WERI-Rb-1 (cell line): Measurements from ENCODE around the gene RTL5.

ENCODE experiments used
- DNase-seq: peaks from one replicate; pipeline ENCODE4 v3.0.0-alpha.2; 2020
- H3K27ac ChIP-seq: fragments of 250-450 bp; sonication (Bioruptor Pico); 2 replicates; pipeline ENCODE4 v1.5.1; 2020; ENCODE audit warnings: mild to moderate bottlenecking, moderate library complexity
- H3K27me3 ChIP-seq: fragments of 250-450 bp; sonication (Bioruptor Pico); 2 replicates; pipeline ENCODE4 v1.5.1; 2021; ENCODE audit warnings: mild to moderate bottlenecking, low read depth, moderate library complexity; ENCODE audit not compliant: insufficient read depth, severe bottlenecking
- H3K36me3 ChIP-seq: fragments of 250-450 bp; sonication (Bioruptor Pico); 2 replicates; pipeline ENCODE4 v1.5.1; 2020; ENCODE audit warnings: mild to moderate bottlenecking, moderate library complexity
- H3K4me3 ChIP-seq: 2 replicates; pipeline ENCODE4 v1.5.1; 2011; ENCODE audit warnings: low read depth, mild to moderate bottlenecking, control low read depth, low read length
- H3K9me3 ChIP-seq: fragments of 250-450 bp; sonication (Bioruptor Pico); 2 replicates; pipeline ENCODE4 v1.5.1; 2021; ENCODE audit warnings: mild to moderate bottlenecking, moderate library complexity; ENCODE audit not compliant: severe bottlenecking
- TF ChIP-seq, protein P1 (sequence below): IDR thresholded peaks from 2 replicates; pipeline ENCODE4 v1.5.1; 2011; ENCODE audit warnings: low read depth, mild to moderate bottlenecking, control low read depth, inconsistent platforms, low read length

The RTL5 gene

DNA sequence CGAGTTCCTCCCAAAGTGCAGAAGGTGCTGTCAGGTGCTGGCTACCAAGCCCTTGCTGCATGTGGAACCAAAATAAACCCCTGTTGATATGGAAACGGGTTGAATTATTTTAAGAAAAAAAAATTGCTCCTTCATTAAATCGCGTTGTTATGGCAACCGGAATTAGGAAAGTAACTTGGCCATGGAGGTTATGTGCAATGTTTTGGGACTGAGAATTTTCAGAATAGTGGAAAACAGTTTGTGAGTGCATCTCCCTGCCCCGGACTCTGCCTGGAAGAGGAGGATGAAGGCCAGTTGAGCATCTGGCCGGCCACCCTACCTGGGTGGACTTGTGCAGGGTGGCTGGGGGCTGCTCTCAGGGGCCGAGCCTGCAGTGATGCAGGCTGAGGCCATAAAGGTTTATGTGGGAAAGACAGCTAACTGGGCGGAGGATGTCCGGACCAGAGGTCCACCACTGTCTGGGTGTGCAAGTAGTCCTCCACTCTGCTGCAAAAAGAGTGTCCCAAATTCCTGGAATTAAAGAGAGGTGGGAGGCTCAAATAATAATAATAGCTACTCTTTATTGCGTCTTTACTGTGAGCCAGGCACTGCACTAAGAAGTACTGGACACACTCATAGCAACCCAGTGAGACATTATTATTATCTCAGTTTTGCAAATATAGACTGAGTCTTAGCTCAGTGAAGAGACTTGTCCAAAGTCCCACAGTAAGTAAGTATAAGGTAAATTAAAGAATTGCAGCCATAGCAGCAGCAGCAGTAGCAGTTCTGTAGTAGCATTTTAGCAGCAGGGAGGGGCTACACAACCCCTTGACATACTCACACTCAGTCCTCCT is 20.6 kb downstream of the RTL5 start:
- Histone ChIP-seq H3K4me3 (no peak overlapping the region), H3K36me3 (no peaks in the 10 kb centered on the region; the same call in 1 of the 2 replicates), H3K9me3 (no peaks in the 10 kb centered on the region), H3K27ac (no peak overlapping the region; the same call in 1 of the 2 replicates), H3K27me3 (no peaks in the 10 kb centered on the region)
- TF ChIP-seq, protein P1, sequence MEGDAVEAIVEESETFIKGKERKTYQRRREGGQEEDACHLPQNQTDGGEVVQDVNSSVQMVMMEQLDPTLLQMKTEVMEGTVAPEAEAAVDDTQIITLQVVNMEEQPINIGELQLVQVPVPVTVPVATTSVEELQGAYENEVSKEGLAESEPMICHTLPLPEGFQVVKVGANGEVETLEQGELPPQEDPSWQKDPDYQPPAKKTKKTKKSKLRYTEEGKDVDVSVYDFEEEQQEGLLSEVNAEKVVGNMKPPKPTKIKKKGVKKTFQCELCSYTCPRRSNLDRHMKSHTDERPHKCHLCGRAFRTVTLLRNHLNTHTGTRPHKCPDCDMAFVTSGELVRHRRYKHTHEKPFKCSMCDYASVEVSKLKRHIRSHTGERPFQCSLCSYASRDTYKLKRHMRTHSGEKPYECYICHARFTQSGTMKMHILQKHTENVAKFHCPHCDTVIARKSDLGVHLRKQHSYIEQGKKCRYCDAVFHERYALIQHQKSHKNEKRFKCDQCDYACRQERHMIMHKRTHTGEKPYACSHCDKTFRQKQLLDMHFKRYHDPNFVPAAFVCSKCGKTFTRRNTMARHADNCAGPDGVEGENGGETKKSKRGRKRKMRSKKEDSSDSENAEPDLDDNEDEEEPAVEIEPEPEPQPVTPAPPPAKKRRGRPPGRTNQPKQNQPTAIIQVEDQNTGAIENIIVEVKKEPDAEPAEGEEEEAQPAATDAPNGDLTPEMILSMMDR = no peak
- no peak for DNase-seq

DNA sequence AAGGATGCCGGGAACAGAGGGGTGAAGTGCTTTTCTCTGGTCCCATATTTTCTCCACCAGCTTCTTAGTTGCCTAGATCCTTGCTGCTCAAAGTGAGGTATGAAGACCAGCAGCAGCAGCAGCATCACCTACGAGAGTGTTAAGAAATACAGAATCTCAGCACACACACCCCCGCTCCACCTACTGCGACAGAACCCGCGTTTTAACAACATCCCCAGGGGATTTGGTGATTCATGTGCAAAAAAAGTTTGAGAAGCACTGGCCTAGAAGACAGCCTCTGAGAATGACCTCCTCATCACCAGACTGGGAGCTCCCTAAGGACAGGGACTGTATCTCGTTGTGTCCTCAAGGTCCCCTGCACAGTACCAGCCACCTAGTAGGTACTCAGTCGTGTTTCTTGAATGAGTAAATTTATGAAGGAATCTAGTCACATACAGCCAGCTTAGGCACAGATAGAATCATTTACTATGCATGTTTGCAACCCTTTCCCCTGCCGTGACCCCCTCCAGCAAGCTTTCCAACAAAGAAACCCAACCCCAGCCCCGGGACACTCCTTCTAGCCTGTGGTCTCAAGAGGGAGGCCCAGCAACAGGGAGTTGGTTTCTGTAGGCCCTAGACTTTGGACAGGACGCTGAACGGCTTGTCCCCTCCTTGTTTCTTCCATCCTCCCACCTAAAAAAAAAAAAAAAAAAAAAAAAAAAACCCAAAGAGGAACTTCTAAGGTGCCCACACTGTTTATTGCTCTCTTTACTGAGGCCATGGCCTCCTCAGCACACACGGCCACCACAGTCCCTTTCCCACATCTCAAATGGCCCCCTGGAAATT is 21.5 kb downstream of the RTL5 start:
- Histone ChIP-seq H3K36me3 (no peaks in the 10 kb centered on the region; the same call in 1 of the 2 replicates), H3K27ac (no peak overlapping the region), H3K4me3 (no peak overlapping the region), H3K27me3 (no peaks in the 10 kb centered on the region), H3K9me3 (no peaks in the 10 kb centered on the region)
- no peak for DNase-seq
- TF ChIP-seq, protein P1 = no peak

DNA sequence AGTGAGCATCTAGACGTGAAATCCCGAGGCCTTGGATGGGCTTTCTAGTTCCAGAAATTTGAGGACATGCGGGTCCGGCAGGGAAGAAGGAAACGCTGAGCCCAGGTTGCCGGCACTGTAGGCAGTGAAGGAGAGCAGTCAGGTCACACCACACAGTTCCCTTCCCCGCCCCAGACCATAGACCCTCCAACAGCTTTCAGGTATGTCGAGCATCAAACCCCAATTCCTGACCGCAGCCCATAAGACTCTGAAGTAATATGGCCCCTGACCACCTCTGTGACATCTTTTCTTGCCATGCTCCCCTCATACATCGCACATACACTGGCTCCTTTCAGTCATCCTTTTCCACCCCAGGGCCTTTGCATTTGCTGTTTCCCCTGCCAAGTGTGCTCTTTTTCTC is 23.0 kb downstream of the RTL5 start:
- Histone ChIP-seq H3K4me3 (no peak overlapping the region), H3K9me3 (no peaks in the 10 kb centered on the region), H3K27me3 (no peaks in the 10 kb centered on the region), H3K36me3 (no peaks in the 10 kb centered on the region; the same call in 1 of the 2 replicates), H3K27ac (no peak overlapping the region)
- no peak for DNase-seq
- TF ChIP-seq, protein P1 = no peak

DNA sequence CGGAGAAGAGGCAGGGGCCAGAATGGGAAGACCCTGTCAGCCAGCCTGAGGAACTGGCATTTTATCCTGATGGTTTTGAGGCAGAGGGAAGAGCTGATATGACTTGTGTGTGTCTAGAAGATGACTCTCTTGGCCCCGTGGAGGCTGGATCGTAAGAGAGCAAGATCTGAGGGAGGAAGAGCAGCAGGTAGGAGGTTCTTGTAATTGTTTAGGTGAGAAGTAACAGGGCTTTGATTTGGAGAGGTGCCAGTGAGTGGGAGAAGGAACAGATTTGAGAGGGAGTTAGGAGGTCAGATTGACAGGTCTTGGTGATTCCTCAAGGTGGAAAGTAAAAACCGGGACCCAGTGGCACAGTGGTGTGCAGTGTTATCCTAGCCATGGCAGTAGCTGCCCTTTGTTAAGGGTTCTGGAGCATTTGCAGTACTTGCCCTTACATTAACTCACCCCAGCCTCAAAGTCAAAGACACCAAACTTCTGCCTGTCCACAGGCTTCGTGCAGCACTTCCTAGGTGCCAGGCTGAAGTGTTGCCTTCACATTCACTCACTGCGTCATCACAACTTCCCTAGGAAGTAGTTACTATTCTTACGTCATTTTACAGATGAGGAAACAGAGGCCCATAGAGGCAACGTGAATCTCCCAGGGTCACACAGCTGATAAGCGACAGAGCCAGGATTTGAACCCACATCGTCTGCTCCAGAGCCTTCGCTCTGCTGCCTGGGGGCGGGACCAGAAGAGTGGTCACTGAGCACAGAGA is 23.7 kb downstream of the RTL5 start:
- no peak for DNase-seq
- Histone ChIP-seq H3K9me3 (no peaks in the 10 kb centered on the region), H3K4me3 (no peak overlapping the region), H3K27ac (no peak overlapping the region), H3K36me3 (no peaks in the 10 kb centered on the region; the same call in 1 of the 2 replicates), H3K27me3 (no peaks in the 10 kb centered on the region)
- TF ChIP-seq, protein P1 = no peak

DNA sequence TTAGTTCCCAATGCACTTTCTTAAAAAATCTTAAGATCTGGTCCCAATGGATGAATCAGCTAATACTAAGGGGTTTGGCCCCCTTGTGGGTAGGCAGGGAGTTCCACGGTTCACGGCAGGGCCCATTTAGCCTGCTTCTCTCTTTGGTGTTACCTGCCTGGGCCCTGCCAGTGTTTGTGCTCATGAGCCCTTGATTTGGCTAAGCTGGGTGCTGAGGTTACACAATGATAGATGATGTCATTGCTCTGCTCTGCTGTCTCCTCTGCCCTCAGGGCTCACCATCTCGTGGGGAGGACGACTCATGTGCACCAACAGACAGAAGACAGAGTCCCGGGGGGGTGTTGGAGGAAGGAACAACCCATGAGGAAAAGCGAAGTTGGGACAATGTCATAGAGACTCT is 24.4 kb downstream of the RTL5 start:
- Histone ChIP-seq H3K4me3 (no peak overlapping the region), H3K27me3 (no peaks in the 10 kb centered on the region), H3K9me3 (no peaks in the 10 kb centered on the region), H3K27ac (peak overlapping the region; percentile 27; the same call in 1 of the 2 replicates), H3K36me3 (no peaks in the 10 kb centered on the region; the same call in 1 of the 2 replicates)
- TF ChIP-seq, protein P1 = no peak
- no peak for DNase-seq
